Stimulated activated CD4-positive, alpha-beta T cell treated with anti-CD3 and anti-CD28 coated beads, Interleukin-15, amount 100 ng/mL, for 24 hours (primary cell): ENCODE results near the gene IFFO2.
"Not testable (repeated sequence)": the region's sequence is repeated elsewhere in the genome, so short reads cannot be mapped to it uniquely, and the experiment has no call there.

ENCODE experiments used
- DNase-seq: peaks from one replicate; pipeline ENCODE4 v3.0.0-alpha.2; 2020

IFFO2 gene

GRCh38 chr1:18871401-18872070 is 84.9 kb downstream of the IFFO2 start:
- no peak for DNase-seq

GRCh38 chr1:18870957-18871356 is 85.5 kb downstream of the IFFO2 start:
- no peak for DNase-seq

GRCh38 chr1:18870595-18870865 is 85.9 kb downstream of the IFFO2 start:
- not testable (repeated sequence) for DNase-seq

GRCh38 chr1:18869847-18870594 is 86.5 kb downstream of the IFFO2 start:
- DNase-seq, result no peak

- no peak for DNase-seq
Observed at GRCh38 chr1:18868801-18869424, 87.6 kb downstream of the IFFO2 start.

- no peak for DNase-seq
Observed at GRCh38 chr1:18868354-18868753, 88.1 kb downstream of the IFFO2 start.

- DNase-seq, result no peak
Observed at GRCh38 chr1:18866846-18867245, 89.6 kb downstream of the IFFO2 start.

GRCh38 chr1:18866314-18866713 is 90.2 kb downstream of the IFFO2 start:
- no peak for DNase-seq

GRCh38 chr1:18865176-18865575 is 91.3 kb downstream of the IFFO2 start:
- no peak for DNase-seq

- DNase-seq, result no peak
Observed at GRCh38 chr1:18861590-18861989, 94.9 kb downstream of the IFFO2 start.

GRCh38 chr1:18861082-18861481 is 95.4 kb downstream of the IFFO2 start:
- DNase-seq, result no peak

- DNase-seq, result no peak
Observed at GRCh38 chr1:18859560-18859959, 96.9 kb downstream of the IFFO2 start, which contains the start of gene TAS1R2. TSS of gene TAS1R2 (minus strand) at chr1:18859660. CDS start at chr1:18859660, 0 bp downstream.

- no peak for DNase-seq
Observed at GRCh38 chr1:18858070-18858688, 98.3 kb downstream of the IFFO2 start.

GRCh38 chr1:18856435-18856834 is 100.0 kb downstream of the IFFO2 start:
- no peak for DNase-seq

GRCh38 chr1:18855573-18855972 is 100.9 kb downstream of the IFFO2 start:
- no peak for DNase-seq

- DNase-seq, result no peak
Observed at GRCh38 chr1:18854331-18855025, 102.0 kb downstream of the IFFO2 start.
